ENCODE data around the gene MIGA1.
A peak's percentile ranks its signal among the peaks of the same experiment; 100 is the strongest.
"Not testable (repeated sequence)": the region's sequence is repeated elsewhere in the genome, so short reads cannot be mapped to it uniquely, and the experiment has no call there.

The MIGA1 gene

GRCh38 chr1:77858725-77859124 is 79.3 kb downstream of the MIGA1 start:
- no peak for DNase-seq

DNA sequence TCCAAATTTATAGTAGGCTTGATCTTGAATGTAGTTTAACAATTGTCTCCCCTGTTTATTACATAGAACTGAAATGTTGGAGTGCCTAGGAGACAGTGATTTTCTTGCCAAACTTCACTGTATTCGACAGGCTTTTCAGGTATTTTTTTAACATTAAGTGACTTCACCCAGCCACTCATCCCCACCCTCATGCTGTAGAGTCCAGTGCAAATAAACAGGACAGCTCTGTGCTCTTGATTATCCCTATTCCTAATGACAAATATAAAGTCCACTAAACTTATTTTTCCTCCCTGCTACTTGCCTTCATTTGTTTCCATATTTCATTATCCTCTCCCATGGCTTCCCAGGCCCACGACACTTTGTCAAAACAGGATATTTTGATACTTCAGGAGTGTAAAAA is 79.8 kb downstream of the MIGA1 start:
- no peak for DNase-seq

- DNase-seq = peak; percentile 37
These were observed 86.8 kb downstream of the MIGA1 start for GRCh38 chr1:77866296-77866695.

- no peak for DNase-seq
These were observed 93.2 kb downstream of the MIGA1 start for GRCh38 chr1:77872645-77873044.

DNA sequence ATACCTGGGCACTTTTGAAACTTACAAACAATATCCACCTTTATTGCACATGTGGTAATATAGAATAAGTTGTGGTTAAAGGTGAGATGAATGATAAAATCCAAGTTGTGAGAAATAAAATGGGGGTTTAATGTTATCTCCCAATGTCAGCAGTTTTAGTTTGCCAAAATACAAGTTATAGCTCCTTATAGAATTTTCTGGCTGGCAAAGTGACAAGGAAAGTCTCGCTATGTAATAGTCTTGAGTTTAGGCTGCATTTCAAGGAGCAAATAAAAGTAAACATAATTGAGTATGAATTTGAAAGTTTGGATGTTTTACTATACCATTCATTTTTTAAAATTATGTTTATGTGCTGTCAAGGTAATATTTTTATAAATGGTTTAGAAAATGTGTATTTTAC is 94.0 kb downstream of the MIGA1 start:
- no peak for DNase-seq

- peak; percentile 64 for DNase-seq
These were observed 95.5 kb downstream of the MIGA1 start for GRCh38 chr1:77874804-77875445.

- no peak for DNase-seq
These were observed 97.4 kb downstream of the MIGA1 start for GRCh38 chr1:77876884-77877283.

DNA sequence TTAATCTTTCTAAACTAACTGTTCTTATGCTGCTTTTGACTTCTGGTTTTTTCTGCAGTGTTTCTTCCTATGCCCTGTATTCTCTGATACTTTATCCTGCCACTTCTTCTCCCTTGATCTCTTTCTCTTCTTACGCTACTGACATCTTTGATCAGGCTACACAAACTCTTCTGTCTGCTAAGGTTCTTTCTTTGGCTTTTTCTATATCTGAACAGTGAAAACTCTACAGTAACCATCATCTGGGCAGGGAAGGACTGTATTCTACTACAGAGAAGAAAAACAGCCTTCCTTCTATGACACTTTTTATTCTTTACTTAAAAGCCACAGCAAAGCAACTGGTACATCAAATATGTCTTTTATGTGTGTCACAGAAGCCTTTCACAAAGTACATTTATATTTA is 101.6 kb downstream of the MIGA1 start:
- no peak for DNase-seq

DNA sequence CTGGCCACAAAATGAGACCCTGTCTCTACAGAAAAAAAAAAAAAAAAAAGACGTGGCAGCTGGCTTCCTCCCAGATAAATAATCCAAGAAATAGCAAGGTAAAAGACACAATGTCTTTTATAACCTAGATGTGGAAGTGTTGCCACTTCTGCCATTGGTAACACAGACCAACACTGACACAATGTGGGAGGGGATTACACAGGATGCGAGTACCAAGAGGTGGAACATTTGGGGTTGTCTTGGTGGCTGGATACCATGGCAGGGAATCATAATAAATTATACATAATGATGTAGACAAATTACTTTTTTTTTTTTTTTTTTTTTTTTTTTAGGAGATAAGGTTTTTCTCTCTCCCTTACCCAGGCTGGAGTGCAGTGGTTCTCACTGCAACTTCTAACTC is 103.0 kb downstream of the MIGA1 start:
- no peak for DNase-seq

DNA sequence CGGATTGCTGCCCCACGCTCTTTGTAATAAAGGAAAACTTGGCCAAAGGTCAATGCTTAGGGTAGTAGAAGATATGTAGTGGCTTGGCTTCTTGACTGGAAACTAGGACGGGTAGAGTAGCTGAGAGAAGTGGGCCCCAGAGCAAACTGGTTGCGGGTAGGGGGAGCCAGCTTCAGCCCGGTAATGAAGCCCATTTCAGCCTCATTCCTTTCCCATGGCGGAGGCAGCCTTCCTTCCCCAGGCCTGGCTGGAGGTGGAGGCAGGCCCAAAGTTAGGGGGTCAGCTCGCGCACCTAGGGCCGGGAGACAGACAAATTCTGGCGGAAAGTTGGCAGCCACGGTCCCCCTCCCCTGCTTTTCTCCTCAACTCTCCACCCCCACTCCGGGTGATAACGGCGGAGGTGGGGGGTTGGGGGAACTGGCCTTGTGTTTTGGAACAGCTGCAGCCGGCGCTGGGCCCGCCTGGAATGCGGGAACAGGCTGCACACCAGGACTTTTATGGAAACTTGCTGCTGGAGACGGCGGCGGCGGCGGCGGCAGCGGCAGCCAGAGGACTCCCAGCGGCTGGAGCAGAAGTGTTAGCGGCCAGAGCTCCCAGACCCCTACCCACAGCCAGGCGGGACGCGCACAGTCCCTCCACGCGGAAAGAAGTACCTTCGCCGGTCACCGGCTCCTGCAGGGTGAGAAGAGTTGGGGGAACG is 108.8 kb downstream of the MIGA1 start, which contains the start of gene NEXN:
Gene NEXN (plus strand): TSS at position 544 of the 700 bp plus-strand sequence. CDS start 27,483 bp downstream, outside the sequence.
- peak; percentile 48 for DNase-seq

DNA sequence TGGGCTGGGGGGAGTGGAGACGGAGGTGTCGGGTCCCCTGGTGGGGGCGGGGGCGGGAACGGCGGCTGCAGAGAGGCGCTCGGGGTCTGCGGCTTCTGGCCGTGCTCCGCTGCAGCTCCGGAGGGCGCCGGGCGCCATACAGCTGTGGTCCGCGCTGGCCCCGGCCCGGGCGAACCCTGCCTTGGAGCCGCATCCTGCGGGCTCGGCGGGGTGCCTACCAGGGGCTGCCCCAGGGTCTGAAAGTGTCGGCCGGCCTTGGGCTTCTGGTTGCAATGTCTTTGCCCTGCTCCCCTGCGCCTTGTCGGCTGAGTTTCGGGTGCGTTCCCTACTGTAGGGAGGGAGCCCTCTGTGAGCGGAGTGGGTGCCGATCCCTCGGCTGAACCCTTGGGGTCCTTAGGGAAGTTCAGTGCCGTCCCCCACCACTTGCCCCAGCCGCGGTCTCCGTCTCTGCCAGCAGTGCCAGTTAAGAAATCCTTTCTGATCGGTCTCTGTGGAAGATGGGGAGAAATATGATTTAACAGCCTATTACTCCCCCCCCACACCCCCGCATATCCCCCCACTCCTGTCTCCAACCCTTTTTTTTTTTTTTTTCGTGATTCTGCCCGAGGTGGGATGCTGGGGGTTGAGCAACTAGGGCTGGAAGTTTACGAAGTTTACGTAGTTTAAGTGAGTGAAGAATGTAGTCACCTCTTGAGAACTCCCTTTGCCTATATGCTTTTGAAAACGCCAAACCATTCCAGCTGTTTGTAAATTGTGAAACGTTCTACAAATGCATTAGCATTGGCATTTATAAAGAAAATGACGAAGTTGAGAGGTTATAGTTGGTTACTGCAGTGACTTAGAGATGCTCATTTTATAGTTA is 109.6 kb downstream of the MIGA1 start:
- DNase-seq = peak; percentile 34

DNA sequence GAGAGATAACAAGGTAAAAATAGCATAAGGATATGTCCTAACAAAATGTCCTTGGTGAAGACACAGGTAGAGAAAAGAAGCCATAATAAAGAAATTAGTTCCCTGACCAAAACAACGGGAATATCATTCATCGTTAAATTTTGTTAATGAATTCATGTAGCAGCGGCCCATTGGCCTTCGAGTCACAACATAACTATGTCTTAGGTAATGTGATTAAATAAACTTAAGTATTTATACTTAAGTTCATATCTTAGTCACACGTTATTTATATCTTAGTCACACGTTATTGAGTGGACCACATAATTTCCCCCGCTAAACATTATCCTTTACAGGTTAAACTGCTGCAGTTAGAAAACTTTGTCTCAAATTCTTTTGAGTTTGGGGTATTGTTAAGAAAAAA is 110.2 kb downstream of the MIGA1 start:
- DNase-seq = no peak

- no peak for DNase-seq
These were observed 111.8 kb downstream of the MIGA1 start for GRCh38 chr1:77891200-77891599.

DNA sequence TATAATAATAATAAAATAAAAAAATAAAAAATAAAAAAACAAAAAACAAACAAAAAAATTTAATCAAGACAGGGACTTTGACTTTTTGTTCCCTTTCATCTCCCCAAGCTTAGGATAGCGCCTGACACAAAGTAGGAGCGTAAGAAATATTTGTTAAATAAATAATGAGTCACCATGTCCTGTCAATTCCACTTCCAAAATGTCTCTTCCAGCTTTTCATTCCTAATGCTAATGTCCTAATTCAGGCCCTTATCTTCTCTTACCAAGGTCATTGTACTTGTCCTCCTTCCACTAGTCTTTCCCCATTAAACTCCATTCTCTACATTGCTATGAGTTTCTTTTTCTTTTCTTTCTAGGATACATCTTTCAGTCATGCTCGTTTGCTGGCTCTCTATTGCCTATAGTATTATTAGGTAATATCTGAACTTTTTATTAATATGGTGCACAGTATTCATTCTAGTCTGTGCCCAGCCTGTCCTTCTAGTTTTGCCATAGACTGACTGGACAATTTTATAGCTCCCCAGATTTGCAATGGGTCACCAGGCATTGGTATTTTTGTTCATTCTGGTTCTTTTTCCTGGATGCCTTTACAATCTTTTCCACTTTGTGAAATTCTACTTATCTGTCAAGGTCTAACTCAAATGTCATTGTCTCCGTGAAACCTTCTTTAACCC is 120.3 kb downstream of the MIGA1 start:
- no peak for DNase-seq

DNA sequence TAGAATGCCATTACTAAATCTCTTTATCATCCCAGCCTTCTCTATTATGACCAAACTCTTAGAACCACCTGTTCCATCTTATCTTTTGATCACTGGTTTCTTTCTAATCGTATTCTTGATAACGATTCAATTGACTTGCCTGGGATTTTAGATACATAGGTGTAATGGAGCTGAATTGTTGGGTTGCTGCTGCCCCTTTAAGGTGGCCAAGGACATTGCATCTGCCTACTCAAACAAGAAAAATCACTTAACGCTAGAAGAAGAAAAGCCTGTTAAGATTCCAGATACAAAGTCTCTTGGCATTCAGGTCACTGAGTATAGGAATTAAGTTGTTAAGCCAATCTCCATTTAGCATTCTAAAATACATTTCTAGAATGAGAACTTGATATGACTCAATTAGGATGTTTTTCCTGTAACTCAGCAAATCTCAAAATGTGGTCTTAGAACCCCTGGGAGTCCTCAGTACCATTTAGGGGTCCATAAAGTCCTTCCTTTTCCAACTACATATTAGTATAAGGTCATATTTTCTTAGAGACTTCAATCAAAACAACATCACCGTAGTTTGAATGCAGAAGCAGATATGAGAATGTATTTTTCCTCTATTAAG is 121.3 kb downstream of the MIGA1 start:
- no peak for DNase-seq

GRCh38 chr1:77905603-77906002 is 126.2 kb downstream of the MIGA1 start:
- DNase-seq = no peak

GRCh38 chr1:77906019-77906545 is 126.6 kb downstream of the MIGA1 start:
- DNase-seq = no peak

- no peak for DNase-seq
These were observed 127.2 kb downstream of the MIGA1 start for GRCh38 chr1:77906624-77907023.

DNA sequence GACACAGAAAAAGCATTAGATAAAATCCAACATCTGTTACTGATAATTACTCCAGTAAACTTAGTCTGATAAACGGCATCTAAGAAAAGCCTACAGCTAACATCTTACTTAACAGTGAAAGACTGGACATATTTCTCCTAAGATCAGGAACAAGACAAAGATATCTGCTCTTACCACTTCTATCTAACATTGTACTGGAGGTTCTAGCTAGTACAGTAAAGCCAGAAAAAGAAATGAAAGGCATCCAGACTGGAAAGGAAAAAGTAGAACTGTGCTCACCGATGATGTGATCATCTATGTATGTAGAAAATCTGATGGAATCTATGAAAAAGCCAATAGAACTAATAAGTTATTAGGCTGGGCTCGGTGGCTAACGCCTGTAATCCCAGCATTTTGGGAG is 130.7 kb downstream of the MIGA1 start:
- DNase-seq = no peak

GRCh38 chr1:77918918-77919317 is 139.5 kb downstream of the MIGA1 start:
- DNase-seq = not testable (repeated sequence)

GRCh38 chr1:77925518-77925917 is 146.1 kb downstream of the MIGA1 start:
- no peak for DNase-seq

GRCh38 chr1:77925956-77926355 is 146.5 kb downstream of the MIGA1 start:
- DNase-seq = no peak
